SU-DHL-6 (cell line): ENCODE data around the gene KRT82.

Experiments
- H2AFZ ChIP-seq: fragments of 200-600 bp; sonication (generic); 2 replicates; pipeline ENCODE4 v1.6.1; 2014; ENCODE audit warnings: low read depth, mild to moderate bottlenecking, moderate library complexity, mixed read lengths, antibody characterized with exemption, low read length; ENCODE audit not compliant: severe bottlenecking
- H3F3A ChIP-seq: fragments of 200-600 bp; shearing (Covaris generic); 2 replicates; pipeline ENCODE4 v1.6.0; 2016; ENCODE audit warnings: antibody characterized with exemption, mild to moderate bottlenecking; ENCODE audit not compliant: insufficient read depth
- H3K27ac ChIP-seq: fragments of 200-600 bp; sonication (generic); 2 replicates; pipeline ENCODE4 v1.5.1; 2016; ENCODE audit warnings: low read depth, mild to moderate bottlenecking, low read length, moderate library complexity, mixed read lengths
- H3K27me3 ChIP-seq: fragments of 200-600 bp; sonication (generic), shearing (Covaris generic); 2 replicates; pipeline ENCODE4 v1.6.0; 2014; ENCODE audit warnings: mild to moderate bottlenecking, low read length
- H3K36me3 ChIP-seq: fragments of 200-600 bp; sonication (generic); 2 replicates; pipeline ENCODE4 v1.6.1; 2014; ENCODE audit warnings: mild to moderate bottlenecking, low read length, mixed read lengths
- H3K4me2 ChIP-seq: fragments of 300-600, 200-600 bp; shearing (Covaris generic), sonication (generic); 2 replicates; pipeline ENCODE4 v1.6.0; 2014; ENCODE audit warnings: low read length, low read depth, mild to moderate bottlenecking; ENCODE audit not compliant: poor library complexity, severe bottlenecking
- H3K4me3 ChIP-seq: fragments of 200-600 bp; sonication (generic); 2 replicates; pipeline ENCODE4 v1.5.1; 2014; ENCODE audit warnings: antibody characterized with exemption, low read length, mild to moderate bottlenecking, mixed read lengths; ENCODE audit not compliant: insufficient read depth, poor library complexity, severe bottlenecking
- H3K79me2 ChIP-seq: fragments of 200-600 bp; sonication (generic); 2 replicates; pipeline ENCODE4 v1.6.1; 2014; ENCODE audit warnings: mild to moderate bottlenecking, low read length, moderate library complexity; ENCODE audit not compliant: insufficient read depth
- H3K9ac ChIP-seq: fragments of 200-600 bp; sonication (generic); 2 replicates; pipeline ENCODE4 v1.7.0; 2014; ENCODE audit warnings: mild to moderate bottlenecking, low read length
- H3K9me2 ChIP-seq: fragments of 200-600 bp; sonication (generic); replicated peaks from 2 replicates; pipeline ENCODE4 v1.6.1; 2014; ENCODE audit warnings: low read length; ENCODE audit not compliant: insufficient read depth
- H3K9me3 ChIP-seq: fragments of 200-600 bp; sonication (generic); 2 replicates; pipeline ENCODE4 v1.6.1; 2014; ENCODE audit warnings: low read length, mixed read lengths; ENCODE audit not compliant: insufficient read depth
- H4K20me1 ChIP-seq: fragments of 200-600 bp; sonication (generic); 2 replicates; pipeline ENCODE4 v1.6.1; 2014; ENCODE audit warnings: low read depth, mild to moderate bottlenecking, antibody characterized with exemption, low read length, moderate library complexity, mixed read lengths
- CTCF ChIP-seq: fragments of 200-600 bp; sonication (generic); IDR thresholded peaks from one replicate; pipeline ENCODE4 v1.5.1; 2017; ENCODE audit warnings: antibody characterized with exemption, mild to moderate bottlenecking, low read length, moderate library complexity; ENCODE audit not compliant: insufficient read depth, poor library complexity, severe bottlenecking
- EZH2phosphoT487 ChIP-seq: fragments of 200-600 bp; sonication (generic), shearing (Covaris generic); conservative IDR thresholded peaks from 2 replicates; pipeline ENCODE4 v1.6.1; 2018; ENCODE audit warnings: mild to moderate bottlenecking, antibody characterized with exemption, low read length, moderate library complexity, mixed read lengths

Gene KRT82

GRCh38 chr12:52382854-52383253 is 23.3 kb downstream of the KRT82 start:
- Histone ChIP-seq H3K4me2 (no peak overlapping the region), H3K9me3 (no peaks in the 10 kb centered on the region)

DNA sequence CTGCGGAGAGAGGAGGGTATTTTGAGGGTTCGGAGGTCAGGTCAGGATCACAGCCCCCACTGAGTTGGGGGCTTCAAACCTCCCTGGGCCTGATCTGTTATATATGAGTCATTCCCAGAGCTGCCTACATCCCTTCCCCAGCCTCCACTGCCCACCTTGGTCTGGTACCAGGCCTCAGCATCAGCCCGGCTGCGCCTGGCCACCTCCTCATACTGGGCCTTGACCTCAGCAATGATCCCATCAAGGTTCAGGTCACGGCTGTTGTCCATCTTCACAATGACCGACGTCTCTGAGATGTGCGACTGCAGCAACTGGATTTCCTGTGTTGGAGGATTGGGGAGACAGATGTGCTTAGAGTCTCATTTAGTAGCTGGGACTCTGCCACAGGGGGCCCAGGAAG is 24.9 kb downstream of the KRT82 start:
- TF ChIP-seq EZH2phosphoT487 (no peak), CTCF (no peak)
- no peaks in the 10 kb centered on the region for H3K9me3 ChIP-seq

More at GRCh38 chr12:52382854-52383253, 23.3 kb downstream of the KRT82 start:
- Histone ChIP-seq H4K20me1 (no peaks in the 10 kb centered on the region), H3K9ac (no peak overlapping the region), H3K79me2 (no peaks in the 10 kb centered on the region), H3K27ac (no peak overlapping the region), H2AFZ (no peak overlapping the region), H3K9me2 (no peaks in the 10 kb centered on the region), H3K27me3 (no peaks in the 10 kb centered on the region), H3F3A (no peaks in the 10 kb centered on the region), H3K36me3 (no peaks in the 10 kb centered on the region), H3K4me3 (no peak overlapping the region)
- no peak for TF ChIP-seq CTCF
- TF ChIP-seq EZH2phosphoT487 = no peak

DNA sequence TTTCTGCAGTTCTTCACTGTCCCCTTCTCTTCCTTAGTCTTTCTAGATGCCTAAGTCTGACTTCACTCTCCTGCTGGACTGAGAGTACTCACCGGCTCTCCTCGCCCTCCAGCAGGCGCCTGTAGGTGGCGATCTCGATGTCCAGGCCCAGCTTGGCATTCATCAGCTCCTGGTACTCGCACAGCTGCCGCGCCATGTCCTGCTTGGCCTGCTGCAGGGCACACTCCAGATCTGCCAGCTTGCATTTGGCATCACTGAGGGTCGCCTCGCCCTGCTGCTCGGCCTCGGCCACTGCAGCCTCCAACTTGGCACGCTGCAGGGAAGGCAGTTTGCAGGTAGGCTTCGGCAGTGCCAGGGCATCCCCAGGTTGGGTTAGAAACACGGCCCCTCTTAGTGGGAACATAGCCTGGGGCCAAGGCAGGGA is 25.9 kb downstream of the KRT82 start:
- Histone ChIP-seq H3K36me3 (no peaks in the 10 kb centered on the region), H3K79me2 (no peaks in the 10 kb centered on the region), H3K27me3 (no peaks in the 10 kb centered on the region), H3K4me3 (no peak overlapping the region), H3F3A (no peaks in the 10 kb centered on the region), H4K20me1 (no peaks in the 10 kb centered on the region), H3K27ac (no peak overlapping the region), H3K9ac (no peak overlapping the region), H3K4me2 (no peak overlapping the region), H2AFZ (no peak overlapping the region), H3K9me3 (no peaks in the 10 kb centered on the region), H3K9me2 (no peaks in the 10 kb centered on the region)
- TF ChIP-seq CTCF (peak; percentile 27), EZH2phosphoT487 (no peak)

More for the DNA sequence above, 24.9 kb downstream of the KRT82 start:
- H4K20me1 ChIP-seq = no peaks in the 10 kb centered on the region
- no peak overlapping the region for H3K27ac ChIP-seq
- no peak overlapping the region for H3K4me2 ChIP-seq
- no peaks in the 10 kb centered on the region for H3K27me3 ChIP-seq
- no peaks in the 10 kb centered on the region for H3K36me3 ChIP-seq
- no peaks in the 10 kb centered on the region for H3K79me2 ChIP-seq
- H3K9me2 ChIP-seq = no peaks in the 10 kb centered on the region
- no peaks in the 10 kb centered on the region for H3F3A ChIP-seq
- no peak overlapping the region for H3K4me3 ChIP-seq
- H3K9ac ChIP-seq = no peak overlapping the region
- no peak overlapping the region for H2AFZ ChIP-seq
